A549 (cell line): ENCODE data around the gene SH3RF2.

Experiments
- CEBPB ChIP-seq, 2 experiments: fragments of >200 bp in 1 of 2; sonication (Bioruptor Twin) in 1 of 2; formaldehyde crosslinking in 1 of 2; IDR thresholded peaks; 2 replicates each; pipeline ENCODE4 v1.6.1; 2012 to 2016
- KDM1A ChIP-seq: fragments of 200-600 bp; sonication (generic); IDR thresholded peaks from 2 replicates; pipeline ENCODE4 v1.6.1; 2016; ENCODE audit warnings: low read depth, mild to moderate bottlenecking
- PBX3 ChIP-seq: IDR thresholded peaks from 2 replicates; pipeline ENCODE4 v1.6.1; 2012
- POLR2A ChIP-seq: IDR thresholded peaks from 2 replicates; pipeline ENCODE4 v1.6.1; 2012; ENCODE audit warnings: mild to moderate bottlenecking, low read length
- TF ChIP-seq, protein P1 (sequence below): fragments of >200 bp; sonication (Bioruptor Twin); formaldehyde crosslinking; IDR thresholded peaks from 3 replicates; pipeline ENCODE4 v1.5.1; 2016

DNA sequence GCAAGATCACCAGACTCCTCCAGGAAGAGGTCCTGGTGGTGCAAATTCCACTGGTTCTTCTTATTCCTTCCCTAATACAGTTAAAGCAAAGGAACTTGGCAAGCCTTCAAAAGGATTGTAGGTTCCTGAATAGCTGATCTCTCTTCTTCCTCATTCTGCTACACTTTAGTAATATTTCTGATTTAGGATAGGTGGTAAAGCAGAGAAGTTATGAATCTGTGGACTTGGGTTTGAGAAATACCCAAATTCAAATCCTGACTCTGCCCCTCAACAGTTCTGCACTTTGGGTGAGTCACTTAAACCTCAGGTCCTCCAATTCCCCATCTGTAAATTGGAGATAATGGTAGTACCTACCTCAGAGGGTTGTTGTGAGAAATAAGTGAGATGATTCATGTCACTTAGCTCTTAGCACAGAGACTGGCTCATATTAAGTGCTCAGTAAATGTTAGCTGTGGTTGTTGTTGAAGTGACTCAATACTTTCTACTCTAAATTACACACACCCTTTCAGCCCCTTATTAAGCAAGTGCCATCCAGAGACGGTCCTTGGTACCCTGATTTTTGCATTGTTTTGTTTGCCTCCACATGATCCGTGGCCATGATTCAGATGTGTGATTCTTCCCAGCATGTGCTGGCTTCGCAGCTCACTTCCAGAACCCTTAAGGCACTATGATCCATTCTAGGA is 5.2 kb downstream of the SH3RF2 start:
- TF ChIP-seq, protein P1, sequence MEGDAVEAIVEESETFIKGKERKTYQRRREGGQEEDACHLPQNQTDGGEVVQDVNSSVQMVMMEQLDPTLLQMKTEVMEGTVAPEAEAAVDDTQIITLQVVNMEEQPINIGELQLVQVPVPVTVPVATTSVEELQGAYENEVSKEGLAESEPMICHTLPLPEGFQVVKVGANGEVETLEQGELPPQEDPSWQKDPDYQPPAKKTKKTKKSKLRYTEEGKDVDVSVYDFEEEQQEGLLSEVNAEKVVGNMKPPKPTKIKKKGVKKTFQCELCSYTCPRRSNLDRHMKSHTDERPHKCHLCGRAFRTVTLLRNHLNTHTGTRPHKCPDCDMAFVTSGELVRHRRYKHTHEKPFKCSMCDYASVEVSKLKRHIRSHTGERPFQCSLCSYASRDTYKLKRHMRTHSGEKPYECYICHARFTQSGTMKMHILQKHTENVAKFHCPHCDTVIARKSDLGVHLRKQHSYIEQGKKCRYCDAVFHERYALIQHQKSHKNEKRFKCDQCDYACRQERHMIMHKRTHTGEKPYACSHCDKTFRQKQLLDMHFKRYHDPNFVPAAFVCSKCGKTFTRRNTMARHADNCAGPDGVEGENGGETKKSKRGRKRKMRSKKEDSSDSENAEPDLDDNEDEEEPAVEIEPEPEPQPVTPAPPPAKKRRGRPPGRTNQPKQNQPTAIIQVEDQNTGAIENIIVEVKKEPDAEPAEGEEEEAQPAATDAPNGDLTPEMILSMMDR = no peak
- TF ChIP-seq KDM1A = no peak
- no peak for TF ChIP-seq CEBPB (IDR thresholded peaks at IDR 0.05)
- no peak for TF ChIP-seq PBX3
- TF ChIP-seq POLR2A = no peak
